Brain microvascular endothelial cell (primary cell): Measurements from ENCODE around the gene KIAA1586.

ENCODE experiments used
- DNase-seq: peaks from one replicate; pipeline ENCODE4 v3.0.0-alpha.2; 2020
- H3K27ac ChIP-seq: fragments of 250-450 bp; sonication (Bioruptor Pico); 2 replicates; pipeline ENCODE4 v1.5.1; 2020; ENCODE audit warnings: mild to moderate bottlenecking, moderate library complexity
- H3K27me3 ChIP-seq: fragments of 250-450 bp; sonication (Bioruptor Pico); replicated peaks from 2 replicates; pipeline ENCODE4 v1.5.1; 2020; ENCODE audit warnings: mild to moderate bottlenecking
- H3K36me3 ChIP-seq: fragments of 250-450 bp; sonication (Bioruptor Pico); replicated peaks from 2 replicates; pipeline ENCODE4 v1.5.1; 2020; ENCODE audit warnings: mild to moderate bottlenecking
- H3K4me3 ChIP-seq: 2 replicates; pipeline ENCODE4 v1.5.1; 2011; ENCODE audit warnings: low read depth, mild to moderate bottlenecking, control low read depth, low read length, moderate library complexity
- CTCF ChIP-seq: IDR thresholded peaks from 2 replicates; pipeline ENCODE4 v1.5.1; 2011; ENCODE audit warnings: low read depth, mild to moderate bottlenecking, moderate library complexity, low read length, control low read depth, inconsistent platforms; ENCODE audit errors: missing control alignments
- in situ Hi-C: cut with HindIII; loops from 2 replicates; pipeline ENCODE4 v1.10.0; 2017; ENCODE audit warnings: low sequenced_read_pairs, low pct_ligation_motif_present

KIAA1586 gene

DNA sequence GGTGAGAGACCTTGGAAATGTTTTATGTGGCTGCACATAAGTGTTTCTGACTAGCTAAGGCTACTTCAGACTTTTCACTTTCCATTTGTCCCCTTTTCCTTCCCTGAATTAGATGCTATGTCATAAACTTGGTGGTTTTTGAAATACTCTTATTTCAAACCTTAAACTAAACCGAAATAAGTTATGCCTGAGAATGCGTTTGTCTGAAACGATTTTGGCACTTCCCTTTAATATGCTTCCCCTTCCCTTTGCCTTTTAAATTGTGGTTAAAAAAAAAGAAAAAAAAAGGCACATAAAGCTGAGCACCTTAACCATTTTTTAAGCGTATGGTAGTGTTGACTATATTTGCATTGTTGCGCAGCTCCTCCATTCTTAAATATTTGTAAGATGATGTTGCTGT is 57.8 kb downstream of the KIAA1586 start:
- no peak for TF ChIP-seq CTCF
- Histone ChIP-seq H3K27ac (no peak overlapping the region), H3K4me3 (no peak overlapping the region), H3K36me3 (peaks cover 45% of the 10 kb centered on the region), H3K27me3 (no peaks in the 10 kb centered on the region)
- in situ Hi-C loops: no loop called here
- DNase-seq: no peak
